Measurements from ENCODE around the gene ITGA8.

GRCh38 chr10:15632456-15633091 is 87.1 kb downstream of the ITGA8 start:
- TF ChIP-seq POLR2A (IDR thresholded peaks at IDR 0.05) (no peak), CTCF (IDR thresholded peaks at IDR 0.05) (no peak)

All from ovary (tissue), 3 donors.